Vagina (tissue), 2 donors: Measurements from ENCODE around the gene CDK6.

Source experiments
- POLR2A ChIP-seq, 2 donors: fragments of 450-650 bp; IDR thresholded peaks; one replicate each; pipeline ENCODE4 v1.6.1; 2017; ENCODE audit warnings: antibody characterized with exemption in 2 of 2, mild to moderate bottlenecking in 2 of 2, moderate library complexity in 2 of 2
- POLR2AphosphoS5 ChIP-seq, 2 donors: sonication (generic); formaldehyde crosslinking; IDR thresholded peaks; one replicate each; pipeline ENCODE4 v1.9.0; 2017; ENCODE audit warnings: antibody characterized with exemption in 2 of 2, mild to moderate bottlenecking in 2 of 2, low read depth in 1 of 2; ENCODE audit not compliant: insufficient read depth in 1 of 2
- TF ChIP-seq, protein P1 (sequence below), 3 experiments: fragments of 450-650 bp in 2 of 3; fragments of 200-600 bp in 1 of 3; sonication (generic) in 1 of 3; IDR thresholded peaks; one replicate each; pipeline ENCODE4 v1.5.1; 2017 to 2019; ENCODE audit warnings: antibody characterized with exemption in 3 of 3, mild to moderate bottlenecking in 2 of 3, moderate library complexity in 2 of 3

DNA sequence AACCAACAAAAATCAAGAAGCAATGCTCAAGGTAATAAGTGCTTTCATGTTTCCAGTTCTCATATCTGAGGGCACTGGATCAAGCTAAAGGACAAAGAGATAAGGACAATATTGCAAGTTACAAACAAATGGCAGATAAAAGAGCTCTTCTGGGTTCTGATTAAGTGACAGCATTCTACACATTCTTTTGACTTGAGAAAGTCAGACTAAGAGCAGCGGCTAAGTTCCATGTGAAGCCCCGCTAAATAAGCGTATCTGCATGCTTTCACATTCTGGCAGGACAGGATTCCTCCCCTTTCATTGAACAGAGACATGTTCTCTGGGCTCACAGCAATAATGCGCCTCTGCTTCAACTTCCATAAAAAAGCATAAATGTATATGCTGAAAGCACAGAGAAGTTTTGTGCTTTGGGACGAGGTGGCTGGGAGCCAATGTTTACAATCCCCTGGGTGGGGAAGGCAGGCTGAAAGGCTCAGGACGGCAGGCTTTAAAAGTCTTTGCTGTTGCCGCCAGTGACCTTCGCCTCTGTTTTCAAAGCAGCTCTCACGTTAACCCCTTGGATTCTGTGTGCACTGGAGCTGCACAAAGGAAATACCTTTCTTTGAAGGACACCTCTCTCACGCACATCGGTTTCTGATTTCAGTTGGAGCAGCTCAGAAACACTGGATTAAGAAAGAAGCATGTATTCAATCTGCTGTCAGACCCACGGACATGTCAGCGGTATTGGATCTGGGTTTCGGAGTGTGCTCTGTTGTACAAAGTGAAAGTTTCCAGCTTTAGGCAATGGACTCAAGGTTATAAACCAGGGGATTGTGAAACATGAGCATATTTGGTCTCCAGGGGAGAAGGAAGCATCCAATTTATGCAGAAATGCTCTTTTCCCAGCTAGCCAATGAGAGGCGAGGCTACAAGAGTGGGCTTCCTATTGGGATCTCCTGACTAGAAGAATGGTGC, 140.8 kb downstream of the CDK6 start:
- TF ChIP-seq POLR2A (IDR thresholded peaks at IDR 0.05) = peak in 1 of 2 donors; percentile 7
- TF ChIP-seq, protein P1, sequence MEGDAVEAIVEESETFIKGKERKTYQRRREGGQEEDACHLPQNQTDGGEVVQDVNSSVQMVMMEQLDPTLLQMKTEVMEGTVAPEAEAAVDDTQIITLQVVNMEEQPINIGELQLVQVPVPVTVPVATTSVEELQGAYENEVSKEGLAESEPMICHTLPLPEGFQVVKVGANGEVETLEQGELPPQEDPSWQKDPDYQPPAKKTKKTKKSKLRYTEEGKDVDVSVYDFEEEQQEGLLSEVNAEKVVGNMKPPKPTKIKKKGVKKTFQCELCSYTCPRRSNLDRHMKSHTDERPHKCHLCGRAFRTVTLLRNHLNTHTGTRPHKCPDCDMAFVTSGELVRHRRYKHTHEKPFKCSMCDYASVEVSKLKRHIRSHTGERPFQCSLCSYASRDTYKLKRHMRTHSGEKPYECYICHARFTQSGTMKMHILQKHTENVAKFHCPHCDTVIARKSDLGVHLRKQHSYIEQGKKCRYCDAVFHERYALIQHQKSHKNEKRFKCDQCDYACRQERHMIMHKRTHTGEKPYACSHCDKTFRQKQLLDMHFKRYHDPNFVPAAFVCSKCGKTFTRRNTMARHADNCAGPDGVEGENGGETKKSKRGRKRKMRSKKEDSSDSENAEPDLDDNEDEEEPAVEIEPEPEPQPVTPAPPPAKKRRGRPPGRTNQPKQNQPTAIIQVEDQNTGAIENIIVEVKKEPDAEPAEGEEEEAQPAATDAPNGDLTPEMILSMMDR (IDR thresholded peaks at IDR 0.05) = no peak
- TF ChIP-seq POLR2AphosphoS5 (IDR thresholded peaks at IDR 0.05; ENCODE audit: insufficient read depth in 1 of 2, low read depth in 1 of 2) = peak in 1 of 2 donors; percentile 5
